Naive thymus-derived CD4-positive, alpha-beta T cell (primary cell): Measurements from ENCODE around the gene RELN. TPM values are rescaled to one million over a fixed set of nuclear protein-coding genes. Genes with fewer than 3 reads are reported as not detected.

ENCODE experiments used
- ATAC-seq: fragments of 150-1000 bp; cut with Tn5 transposase; 2 replicates; pipeline ENCODE4 v1.10.0; 2021; ENCODE audit warnings: mild to moderate bottlenecking, moderate library complexity
- CTCF ChIA-PET: fragments of 350-600 bp; sonication (Branson Sonifier 250); formaldehyde crosslinking; loops from one replicate; lab custom pipeline; 2021; ENCODE audit warnings: antibody characterized with exemption; lab: Charles Lee
- POLR2A ChIA-PET: fragments of 350-600 bp; sonication (Branson Sonifier 250); formaldehyde crosslinking; loops from one replicate; lab custom pipeline; 2021; ENCODE audit warnings: antibody characterized with exemption, inconsistent platforms; lab: Charles Lee
- DNase-seq, 9 donors: peaks; one replicate each; pipeline versions ENCODE4 v3.0.0 to v3.0.0-alpha.2; 2020 to 2022; ENCODE audit warnings: mixed read lengths in 1 of 9
- H3K27ac ChIP-seq: one replicate; pipeline ENCODE4 v1.7.0; 2013; ENCODE audit warnings: mild to moderate bottlenecking, low read depth, low read length, moderate library complexity
- H3K27me3 ChIP-seq, 2 donors: one replicate each; pipeline ENCODE4 v1.7.0; 2013; ENCODE audit warnings: low read length in 2 of 2, mild to moderate bottlenecking in 2 of 2, moderate library complexity in 2 of 2; ENCODE audit not compliant: control insufficient read depth in 2 of 2, insufficient read depth in 2 of 2
- H3K36me3 ChIP-seq, 3 experiments: 1 replicate in 2 of 3; 2 replicates in 1 of 3; pipeline ENCODE4 v1.7.0; 2013; ENCODE audit warnings: low read length in 3 of 3, mild to moderate bottlenecking in 3 of 3, moderate library complexity in 1 of 3; ENCODE audit not compliant: insufficient read depth in 3 of 3, control insufficient read depth in 2 of 3
- H3K4me1 ChIP-seq, 2 donors: one replicate each; pipeline ENCODE4 v1.7.0; 2013; ENCODE audit warnings: low read length in 2 of 2, mild to moderate bottlenecking in 2 of 2, moderate library complexity in 1 of 2; ENCODE audit not compliant: control insufficient read depth in 2 of 2, insufficient read depth in 2 of 2
- H3K4me3 ChIP-seq: 2 replicates; pipeline ENCODE4 v1.7.0; 2013; ENCODE audit warnings: mild to moderate bottlenecking, low read length
- H3K9me3 ChIP-seq, 3 experiments: 1 replicate in 2 of 3; 2 replicates in 1 of 3; pipeline ENCODE4 v1.7.0; 2013; ENCODE audit warnings: low read length in 3 of 3; ENCODE audit not compliant: control insufficient read depth in 2 of 3
- H3K27ac Mint-ChIP-seq, 9 donors: one replicate each; pipeline ENCODE4 v1.8.0; 2020 to 2022; ENCODE audit warnings: mixed read lengths in 9 of 9, mild to moderate bottlenecking in 8 of 9, moderate library complexity in 5 of 9, inconsistent platforms in 2 of 9
- H3K27me3 Mint-ChIP-seq, 5 donors: one replicate each; pipeline ENCODE4 v1.8.0; 2021 to 2022; ENCODE audit warnings: mixed read lengths in 5 of 5, mild to moderate bottlenecking in 1 of 5
- H3K36me3 Mint-ChIP-seq, 5 donors: one replicate each; pipeline ENCODE4 v1.8.0; 2020 to 2022; ENCODE audit warnings: mixed read lengths in 5 of 5, mild to moderate bottlenecking in 3 of 5, inconsistent platforms in 1 of 5
- H3K4me1 Mint-ChIP-seq, 7 donors: one replicate each; pipeline ENCODE4 v1.8.0; 2020 to 2022; ENCODE audit warnings: mixed read lengths in 7 of 7, mild to moderate bottlenecking in 3 of 7, inconsistent platforms in 1 of 7
- H3K4me3 Mint-ChIP-seq, 10 donors: one replicate each; pipeline ENCODE4 v1.8.0; 2020 to 2022; ENCODE audit warnings: mild to moderate bottlenecking in 10 of 10, mixed read lengths in 10 of 10, moderate library complexity in 6 of 10, inconsistent platforms in 2 of 10
- H3K9me3 Mint-ChIP-seq, 11 donors: one replicate each; pipeline ENCODE4 v1.8.0; 2020 to 2022; ENCODE audit warnings: mixed read lengths in 11 of 11, mild to moderate bottlenecking in 4 of 11, inconsistent platforms in 1 of 11, moderate library complexity in 1 of 11
- intact Hi-C, 2 donors: fragments of 100-400 bp; cut with micrococcal nuclease; formaldehyde crosslinking; loops; one replicate each; pipeline ENCODE4 v1.15.1; 2023
- polyA plus RNA-seq, 2 donors: library from polyadenylated mRNA; unstranded; fragments of 300-500 nt; fragmentation: Illumina TruSeq; gene quantifications; one replicate each; pipeline ENCODE4 v1.2.3, GENCODE V29; 2021
- total RNA-seq, 6 experiments: library from RNA in 5 of 6; stranded (reverse) in 5 of 6; gene quantifications; 1 replicate in 5 of 6; 2 replicates in 1 of 6; pipeline ENCODE4 v1.2.3 and lab custom pipeline; 2021 to 2026

The RELN gene
- total and polyA plus RNA-seq, 7 experiments from 2014 or later = not detected

GRCh38 chr7:103686064-103686463, 303.4 kb downstream of the RELN start:
- H3K27ac Mint-ChIP-seq = no peak overlapping the region
- Histone ChIP-seq H3K27me3 (peaks cover 0 to 3% of the 10 kb centered on the region in 2 donors), H3K4me3 (no peak overlapping the region), H3K4me1 (no peaks in the 10 kb centered on the region), H3K27ac (no peak overlapping the region), H3K9me3 (no peaks in the 10 kb centered on the region), H3K36me3 (no peaks in the 10 kb centered on the region)
- no peaks in the 10 kb centered on the region for H3K4me1 Mint-ChIP-seq
- DNase-seq (no peak), ATAC-seq (no peak)
- CTCF ChIA-PET = no interaction called here
- H3K4me3 Mint-ChIP-seq = no peak overlapping the region
- intact Hi-C loops = no loop called here
- peaks cover 0 to 4% (median 0%) of the 10 kb centered on the region in 11 donors for H3K9me3 Mint-ChIP-seq
- H3K27me3 Mint-ChIP-seq = peaks cover 0 to 12% (median 8%) of the 10 kb centered on the region in 5 donors
- no peaks in the 10 kb centered on the region for H3K36me3 Mint-ChIP-seq
- POLR2A ChIA-PET = no interaction called here

DNA sequence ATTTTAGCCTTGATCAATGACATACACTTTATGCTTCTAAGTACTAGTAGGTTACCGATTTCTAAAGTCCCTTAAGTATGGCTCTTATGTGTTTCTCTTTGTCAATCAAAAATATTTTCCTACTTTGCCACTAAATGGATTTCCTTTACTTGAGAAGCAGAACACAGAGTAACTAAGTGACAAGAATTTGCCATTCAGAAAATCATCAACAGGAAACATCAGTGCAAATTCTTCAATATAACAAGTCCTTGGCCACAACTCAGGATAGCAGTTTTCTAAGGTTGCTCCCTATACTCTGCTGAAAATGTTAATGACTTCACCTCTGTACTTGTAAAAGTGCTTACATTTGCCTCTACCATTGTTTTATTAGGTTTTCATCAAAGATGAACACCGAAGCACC, 303.8 kb downstream of the RELN start:
- Mint-ChIP-seq H3K4me1 (no peaks in the 10 kb centered on the region), H3K27ac (no peak overlapping the region), H3K4me3 (no peak overlapping the region), H3K27me3 (peaks cover 0 to 17% (median 8%) of the 10 kb centered on the region in 5 donors), H3K9me3 (peaks cover 0 to 4% (median 0%) of the 10 kb centered on the region in 11 donors), H3K36me3 (no peaks in the 10 kb centered on the region)
- intact Hi-C loops = no loop called here
- Histone ChIP-seq H3K4me1 (no peaks in the 10 kb centered on the region), H3K36me3 (no peaks in the 10 kb centered on the region), H3K27ac (no peak overlapping the region), H3K27me3 (peaks cover 0 to 3% of the 10 kb centered on the region in 2 donors), H3K4me3 (no peak overlapping the region), H3K9me3 (no peaks in the 10 kb centered on the region)
- POLR2A ChIA-PET = no interaction called here
- DNase-seq (no peak), ATAC-seq (no peak)
- CTCF ChIA-PET = no interaction called here

GRCh38 chr7:103683348-103683747, 306.1 kb downstream of the RELN start:
- no peaks in the 10 kb centered on the region for H3K4me1 ChIP-seq
- ATAC-seq = no peak
- ChIA-PET POLR2A (no interaction called here), CTCF (no interaction called here)
- DNase-seq = no peak
- no peak overlapping the region for H3K27ac ChIP-seq
- H3K27me3 ChIP-seq = peaks cover 0 to 3% of the 10 kb centered on the region in 2 donors
- no peaks in the 10 kb centered on the region for H3K36me3 Mint-ChIP-seq
- H3K4me3 Mint-ChIP-seq = no peak overlapping the region
- intact Hi-C loops = no loop called here
- no peaks in the 10 kb centered on the region for H3K4me1 Mint-ChIP-seq
- no peaks in the 10 kb centered on the region for H3K36me3 ChIP-seq
- no peak overlapping the region for H3K27ac Mint-ChIP-seq
- peaks cover 0 to 2% (median 0%) of the 10 kb centered on the region in 11 donors for H3K9me3 Mint-ChIP-seq
- H3K4me3 ChIP-seq = no peak overlapping the region
- peaks cover 0 to 17% (median 8%) of the 10 kb centered on the region in 5 donors for H3K27me3 Mint-ChIP-seq
- H3K9me3 ChIP-seq = no peaks in the 10 kb centered on the region

GRCh38 chr7:103680161-103681144, 309.0 kb downstream of the RELN start:
- H3K36me3 ChIP-seq = no peaks in the 10 kb centered on the region
- H3K9me3 ChIP-seq = no peaks in the 10 kb centered on the region
- no peaks in the 10 kb centered on the region for H3K4me1 ChIP-seq
- DNase-seq (no peak), ATAC-seq (no peak)
- Mint-ChIP-seq H3K4me1 (no peaks in the 10 kb centered on the region), H3K9me3 (peaks cover 0 to 7% (median 1%) of the 10 kb centered on the region in 11 donors), H3K36me3 (no peaks in the 10 kb centered on the region), H3K4me3 (no peak overlapping the region), H3K27ac (no peak overlapping the region), H3K27me3 (peaks cover 0 to 9% (median 0%) of the 10 kb centered on the region in 5 donors)
- H3K27ac ChIP-seq = no peak overlapping the region
- H3K4me3 ChIP-seq = no peak overlapping the region
- POLR2A ChIA-PET = no interaction called here
- CTCF ChIA-PET = no interaction called here
- intact Hi-C loops = no loop called here
- no peaks in the 10 kb centered on the region for H3K27me3 ChIP-seq

DNA sequence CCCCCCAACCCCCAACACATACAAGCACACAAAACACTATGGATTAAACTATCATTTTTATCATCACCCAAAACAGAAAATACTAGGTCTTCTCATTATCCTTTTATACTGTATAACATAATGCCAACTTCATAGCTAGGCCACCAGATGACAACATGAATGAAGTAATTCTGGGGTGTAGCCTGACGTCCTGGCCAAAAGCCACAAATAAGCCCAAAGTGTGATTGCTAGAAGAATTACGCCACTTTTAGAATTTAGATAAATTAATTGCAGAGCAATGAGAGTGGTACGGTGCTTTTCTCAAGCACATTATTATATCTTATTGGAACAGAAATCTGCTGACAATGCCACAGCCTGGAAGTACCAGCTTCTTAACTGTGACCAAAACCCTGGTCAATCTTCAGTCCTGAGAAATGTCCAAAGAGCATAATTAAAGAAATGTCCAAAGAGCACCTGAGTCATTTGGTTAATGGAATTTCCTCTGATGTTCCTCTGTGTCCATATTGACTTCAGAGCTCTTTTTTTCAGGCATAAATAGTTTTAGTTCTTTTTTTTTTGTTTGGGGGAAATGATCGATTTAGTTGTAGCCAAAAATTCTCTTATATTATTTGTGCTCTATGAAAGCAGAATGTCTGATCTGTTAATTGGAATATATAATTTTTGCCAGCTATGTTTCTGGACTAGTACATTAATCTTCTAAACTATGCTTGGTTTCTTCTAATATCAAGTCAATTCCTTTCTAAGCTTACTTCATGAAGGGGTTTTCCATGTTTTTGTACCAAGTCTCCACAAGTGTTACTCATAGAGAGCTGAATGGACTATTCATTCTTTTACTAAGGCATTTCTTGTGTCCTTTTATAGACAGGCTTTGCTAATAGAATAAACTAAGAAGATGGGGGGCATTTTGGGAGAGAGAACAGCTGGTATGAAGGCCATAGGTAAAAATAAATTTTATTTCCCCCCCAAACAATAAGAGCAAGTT, 310.0 kb downstream of the RELN start:
- Mint-ChIP-seq H3K4me1 (no peaks in the 10 kb centered on the region), H3K27me3 (peaks cover 0 to 17% (median 2%) of the 10 kb centered on the region in 5 donors), H3K27ac (no peak overlapping the region), H3K4me3 (no peak overlapping the region), H3K36me3 (no peaks in the 10 kb centered on the region), H3K9me3 (peaks cover 0 to 12% (median 2%) of the 10 kb centered on the region in 11 donors)
- Histone ChIP-seq H3K9me3 (no peaks in the 10 kb centered on the region), H3K36me3 (no peaks in the 10 kb centered on the region), H3K27ac (no peak overlapping the region), H3K4me3 (no peak overlapping the region), H3K4me1 (no peaks in the 10 kb centered on the region), H3K27me3 (no peaks in the 10 kb centered on the region)
- ChIA-PET POLR2A (no interaction called here), CTCF (no interaction called here)
- ATAC-seq (no peak), DNase-seq (no peak)
- intact Hi-C loops = no loop called here

GRCh38 chr7:103668279-103668941, 321.0 kb downstream of the RELN start:
- no peak overlapping the region for H3K4me3 Mint-ChIP-seq
- Histone ChIP-seq H3K27ac (no peak overlapping the region), H3K9me3 (no peaks in the 10 kb centered on the region), H3K4me3 (no peak overlapping the region), H3K4me1 (no peaks in the 10 kb centered on the region), H3K27me3 (no peaks in the 10 kb centered on the region), H3K36me3 (no peaks in the 10 kb centered on the region)
- ATAC-seq (no peak), DNase-seq (no peak)
- no peak overlapping the region for H3K27ac Mint-ChIP-seq
- H3K27me3 Mint-ChIP-seq = peaks cover 0 to 11% (median 8%) of the 10 kb centered on the region in 5 donors
- H3K36me3 Mint-ChIP-seq = no peaks in the 10 kb centered on the region
- intact Hi-C loops = no loop called here
- no peaks in the 10 kb centered on the region for H3K9me3 Mint-ChIP-seq
- POLR2A ChIA-PET = no interaction called here
- no peaks in the 10 kb centered on the region for H3K4me1 Mint-ChIP-seq
- CTCF ChIA-PET = no interaction called here
